ENCODE measurements around the gene PTGS1.
"Not testable (repeated sequence)": the region's sequence is repeated elsewhere in the genome, so short reads cannot be mapped to it uniquely, and the experiment has no call there.

The PTGS1 gene

GRCh38 chr9:122370869-122371755, at the start of gene PTGS1:
PTGS1 (plus strand) TSS chr9:122371024; CDS start chr9:122371085, 61 bp downstream.
- no peak for DNase-seq

- DNase-seq = no peak
Observed at GRCh38 chr9:122322553-122322952, 48.3 kb upstream of the PTGS1 start.

GRCh38 chr9:122324665-122325064, 46.2 kb upstream of the PTGS1 start:
- not testable (repeated sequence) for DNase-seq

- DNase-seq = no peak
Observed at GRCh38 chr9:122325124-122325523, 45.7 kb upstream of the PTGS1 start.

GRCh38 chr9:122327175-122327574, 43.6 kb upstream of the PTGS1 start:
- no peak for DNase-seq

GRCh38 chr9:122329597-122329996, 41.2 kb upstream of the PTGS1 start:
- no peak for DNase-seq

GRCh38 chr9:122330466-122330865, 40.4 kb upstream of the PTGS1 start:
- not testable (repeated sequence) for DNase-seq

GRCh38 chr9:122331523-122331927, 39.3 kb upstream of the PTGS1 start:
- DNase-seq = no peak

- no peak for DNase-seq
Observed at GRCh38 chr9:122332083-122332482, 38.7 kb upstream of the PTGS1 start.

GRCh38 chr9:122332644-122333043, 38.2 kb upstream of the PTGS1 start:
- no peak for DNase-seq

GRCh38 chr9:122333169-122333808, 37.5 kb upstream of the PTGS1 start:
- DNase-seq = no peak

- DNase-seq = no peak
Observed at GRCh38 chr9:122334916-122335315, 35.9 kb upstream of the PTGS1 start.

GRCh38 chr9:122336189-122336588, 34.6 kb upstream of the PTGS1 start:
- DNase-seq = no peak

- no peak for DNase-seq
Observed at GRCh38 chr9:122336866-122337555, 33.8 kb upstream of the PTGS1 start.

GRCh38 chr9:122337556-122337929, 33.3 kb upstream of the PTGS1 start:
- DNase-seq = no peak

GRCh38 chr9:122338536-122338935, 32.3 kb upstream of the PTGS1 start:
- DNase-seq = no peak

- no peak for DNase-seq
Observed at GRCh38 chr9:122338994-122339393, 31.8 kb upstream of the PTGS1 start.

GRCh38 chr9:122339579-122339978, 31.2 kb upstream of the PTGS1 start:
- DNase-seq = no peak

GRCh38 chr9:122340161-122340560, 30.7 kb upstream of the PTGS1 start:
- no peak for DNase-seq

GRCh38 chr9:122342323-122343050, 28.3 kb upstream of the PTGS1 start:
- DNase-seq = no peak

- no peak for DNase-seq
Observed at GRCh38 chr9:122346478-122347347, 24.1 kb upstream of the PTGS1 start.

All from amniotic stem cell (primary cell).